EL (cell line): ENCODE measurements around the gene C11orf86.
"Not testable (repeated sequence)": the region's sequence is repeated elsewhere in the genome, so short reads cannot be mapped to it uniquely, and the experiment has no call there.

Experiments
- DNase-seq: peaks from one replicate; pipeline ENCODE4 v3.0.0-alpha.2; 2016

The C11orf86 gene

DNA sequence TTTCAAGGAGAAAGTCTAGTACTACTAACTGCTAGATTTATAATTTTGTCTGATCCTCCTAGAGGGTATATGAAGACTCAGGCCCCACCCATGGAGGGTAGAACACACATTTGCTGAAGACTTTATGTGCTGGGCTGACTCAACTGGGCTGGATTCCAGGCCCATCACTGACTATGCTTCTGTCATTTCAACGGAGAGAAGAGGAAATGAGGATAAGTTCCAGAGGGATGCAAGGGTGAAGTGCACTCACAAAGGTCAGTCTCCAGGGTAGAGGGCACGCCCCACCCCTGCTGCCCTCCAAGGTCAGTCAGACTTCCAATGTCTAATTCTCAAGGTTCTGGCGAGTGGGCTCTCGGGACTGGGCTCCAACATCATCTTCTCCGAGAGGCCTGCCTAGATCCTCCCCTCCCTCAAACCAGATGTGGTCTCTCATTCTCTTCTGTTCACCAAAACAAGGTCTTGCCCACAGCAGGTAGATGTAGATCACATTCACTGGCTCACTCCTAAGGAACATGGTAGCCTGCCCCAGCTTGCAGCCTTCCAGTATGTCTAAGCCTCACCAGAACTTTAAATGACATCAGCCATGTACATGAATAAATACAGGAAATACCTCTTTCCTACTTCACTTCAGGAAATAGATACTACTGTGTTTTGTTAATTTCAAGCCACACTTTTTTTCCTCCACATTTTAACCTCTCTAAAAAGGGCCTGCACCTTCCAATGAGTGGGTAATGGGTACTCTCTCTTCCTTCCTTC is 7.3 kb upstream of the C11orf86 start:
- DNase-seq = peak; percentile 91

DNA sequence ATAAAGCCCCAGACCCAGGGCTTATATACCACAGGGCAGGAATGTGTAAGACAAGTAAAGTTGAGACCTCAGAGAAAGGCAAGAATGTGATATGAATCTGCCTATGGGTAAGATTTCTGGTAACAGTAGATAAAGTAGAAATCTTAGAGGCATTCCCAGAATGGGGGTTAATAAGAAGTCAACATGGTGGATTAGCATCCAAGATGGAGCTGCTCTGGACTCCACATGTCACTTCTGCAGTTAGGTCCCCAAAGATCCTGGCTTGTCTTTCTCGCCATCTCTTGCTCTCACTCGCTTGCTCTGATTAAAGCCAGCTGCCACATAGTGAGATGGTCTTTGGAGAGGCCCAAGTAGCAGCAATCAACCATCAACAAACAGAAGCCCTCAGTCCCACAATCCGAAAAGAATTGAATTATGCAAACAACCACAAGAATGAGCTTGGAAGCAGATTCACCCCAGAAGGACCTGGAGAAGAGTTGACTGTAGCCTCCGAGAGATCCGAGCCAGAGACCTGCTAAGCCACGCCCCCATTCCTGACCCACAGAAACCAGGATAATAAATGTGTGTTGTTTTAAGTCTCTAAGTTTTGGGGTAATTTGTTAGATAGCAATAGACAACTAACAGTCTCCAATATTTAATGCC is 5.4 kb upstream of the C11orf86 start:
- DNase-seq = peak; percentile 82

DNA sequence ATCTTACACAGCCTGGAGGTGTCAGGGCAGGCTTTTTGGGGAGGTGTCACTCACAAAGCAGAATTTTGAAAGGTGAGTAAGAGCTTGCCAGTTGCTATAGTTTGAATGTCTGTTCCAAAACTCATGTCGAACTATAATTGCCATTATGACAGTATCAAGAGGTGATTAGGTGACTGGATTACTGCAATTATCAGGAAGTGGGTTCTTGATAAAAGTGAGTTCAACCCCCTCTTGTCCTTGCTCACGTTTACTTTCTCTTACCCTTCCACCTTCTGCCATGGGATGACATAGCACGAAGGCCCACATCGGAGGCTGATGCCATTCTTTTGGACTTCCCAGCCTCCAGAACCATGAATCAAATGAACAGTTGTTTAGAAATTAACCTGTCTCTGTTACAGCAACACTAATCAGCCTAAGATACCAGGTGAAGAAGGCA is 4.7 kb upstream of the C11orf86 start:
- no peak for DNase-seq

DNA sequence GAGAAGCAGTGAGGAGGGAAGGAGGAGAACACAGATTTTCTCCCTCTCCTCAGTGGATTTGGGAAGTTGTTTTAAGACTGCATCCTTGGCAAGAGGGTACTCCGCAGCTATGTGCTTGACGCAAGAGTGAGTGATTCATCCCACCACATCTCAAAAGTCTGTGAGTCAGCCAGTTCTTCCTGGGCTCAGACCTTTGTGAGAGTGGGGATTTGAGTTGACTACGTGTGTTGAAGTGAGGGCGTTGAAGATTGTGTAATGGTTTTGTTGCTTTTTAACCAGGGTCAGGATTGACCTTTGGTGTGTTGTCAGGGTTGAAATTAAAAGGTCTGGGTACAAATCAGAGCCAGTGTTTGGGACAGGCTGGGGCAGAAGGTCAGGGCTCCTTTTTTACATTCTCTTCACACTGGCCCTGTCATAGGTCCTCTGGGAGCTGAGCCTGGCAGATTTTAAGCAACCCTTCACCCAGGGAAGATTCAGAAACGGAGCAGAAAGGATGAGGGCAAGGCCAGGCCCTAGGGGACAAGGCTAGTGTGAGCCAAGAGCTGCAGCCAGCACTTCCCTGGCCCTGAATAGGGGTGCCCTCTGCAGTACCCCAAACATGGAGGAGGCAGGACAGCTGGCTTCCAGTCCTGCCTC is 4.2 kb upstream of the C11orf86 start:
- peak; percentile 99 for DNase-seq

DNA sequence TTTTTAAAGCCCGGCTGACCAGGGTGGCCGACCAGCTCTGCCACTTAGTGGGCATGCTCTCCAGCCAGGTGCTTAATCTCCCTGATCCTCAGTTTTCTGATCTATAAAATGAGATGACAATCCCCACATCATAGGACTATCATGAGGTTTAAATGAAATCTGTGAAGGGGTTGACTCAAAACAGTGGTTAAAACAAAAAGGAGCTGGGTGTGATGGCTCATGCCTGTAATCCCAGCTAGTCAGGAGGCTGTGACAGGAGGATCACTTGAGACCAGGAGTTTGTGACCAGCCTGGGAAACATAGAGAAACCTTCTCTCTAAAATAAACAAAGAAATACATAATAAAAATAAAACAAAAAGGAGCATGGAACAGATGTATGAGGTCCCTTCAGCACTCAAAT is 3.6 kb upstream of the C11orf86 start:
- DNase-seq = no peak

DNA sequence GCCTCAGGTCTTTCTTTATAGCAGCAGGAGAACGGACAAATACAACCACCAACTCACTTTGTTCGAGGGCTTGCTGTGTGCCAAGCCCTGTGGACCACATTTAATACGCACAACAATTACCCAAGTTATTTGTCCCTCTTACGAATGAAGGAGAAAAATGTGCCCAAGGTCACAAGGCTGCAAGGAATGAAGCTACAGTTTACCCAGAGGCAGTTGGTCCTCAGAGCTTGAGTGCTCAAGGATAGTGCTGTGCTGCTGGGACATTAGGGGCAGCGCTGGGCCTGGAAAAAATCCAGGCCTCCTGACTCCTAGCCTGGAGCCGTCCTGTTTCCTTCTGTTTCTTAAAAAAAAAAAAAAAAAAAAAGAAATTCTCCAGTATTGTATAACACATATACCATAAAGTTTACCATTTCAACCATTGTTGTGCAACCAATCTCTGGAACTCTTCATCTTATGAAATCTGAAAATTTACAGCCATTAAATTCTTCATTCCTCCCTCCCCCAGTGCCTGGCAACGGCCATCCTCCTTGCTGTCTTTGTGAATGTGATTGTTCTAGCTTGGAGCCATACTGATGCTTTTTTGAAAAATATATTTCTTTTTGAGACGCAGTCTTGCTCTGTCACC is 1.0 kb upstream of the C11orf86 start:
- DNase-seq = no peak

DNA sequence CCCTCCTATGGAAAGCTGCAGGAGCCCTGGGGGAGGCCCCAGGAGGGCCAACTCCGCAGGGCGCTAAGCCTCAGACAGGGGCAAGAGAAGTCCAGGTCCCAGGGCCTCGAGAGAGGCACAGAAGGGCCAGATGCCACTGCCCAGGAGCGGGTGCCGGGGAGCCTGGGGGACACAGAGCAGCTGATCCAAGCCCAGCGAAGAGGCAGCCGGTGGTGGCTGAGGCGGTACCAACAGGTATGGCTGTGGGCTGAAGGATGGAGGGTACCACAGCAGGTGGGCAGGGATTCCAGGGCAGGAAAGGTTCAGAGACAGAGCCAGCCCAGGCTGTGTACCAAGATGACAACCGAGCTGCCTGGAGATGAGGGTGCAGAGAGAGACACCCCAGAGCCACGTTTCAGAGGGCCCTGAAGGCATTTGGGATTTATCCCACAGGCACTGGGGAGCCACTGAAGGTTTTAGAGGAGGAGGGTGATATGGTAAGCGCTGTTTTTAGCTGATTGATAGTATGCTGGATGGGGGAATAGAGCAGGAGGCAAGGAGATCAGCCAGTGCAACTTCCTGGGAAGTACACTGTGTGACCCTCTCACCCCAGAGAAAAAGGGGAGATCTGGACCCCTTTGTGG is 412 bp downstream of the C11orf86 start:
- no peak for DNase-seq

DNA sequence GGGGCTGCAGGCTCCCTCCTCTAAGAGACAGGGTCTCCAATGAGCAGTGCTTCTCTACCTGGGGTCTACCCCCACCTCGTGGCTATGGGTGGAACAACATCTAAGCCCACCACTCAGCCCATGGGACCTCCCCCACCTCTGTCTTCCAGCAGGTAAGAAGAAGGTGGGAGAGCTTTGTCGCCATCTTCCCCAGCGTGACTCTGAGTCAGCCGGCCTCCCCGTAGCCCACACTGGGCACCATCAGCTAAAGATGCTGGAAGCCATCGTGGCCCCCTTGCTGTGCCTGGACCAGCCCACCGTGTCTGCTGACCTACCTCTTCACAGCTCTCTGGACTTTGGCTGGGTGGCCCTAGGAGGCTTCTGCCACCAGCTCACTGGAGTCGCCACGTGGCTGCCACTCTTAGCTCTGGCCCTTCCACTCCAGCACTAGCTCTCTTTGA is 944 bp downstream of the C11orf86 start:
- DNase-seq = no peak

DNA sequence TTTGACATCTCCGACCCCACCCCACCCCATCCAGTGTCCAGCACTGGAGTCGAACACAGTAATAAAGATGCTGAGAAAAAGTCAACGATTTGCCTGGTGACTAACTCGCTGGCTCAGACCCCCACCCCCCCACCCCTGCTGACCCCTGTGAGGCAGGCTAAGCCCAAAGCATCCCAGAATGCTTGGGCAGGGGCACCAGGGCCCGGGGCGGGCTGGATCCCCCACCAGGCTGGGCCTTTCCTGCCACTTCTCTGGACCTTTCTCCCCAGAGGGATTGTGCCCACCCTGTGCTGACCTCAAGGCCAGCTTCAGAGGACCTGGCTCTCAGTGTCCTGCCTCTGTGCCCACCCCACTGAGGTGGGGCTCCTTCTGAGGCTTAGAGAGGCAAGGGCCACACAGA is 1.8 kb downstream of the C11orf86 start:
- DNase-seq = no peak

DNA sequence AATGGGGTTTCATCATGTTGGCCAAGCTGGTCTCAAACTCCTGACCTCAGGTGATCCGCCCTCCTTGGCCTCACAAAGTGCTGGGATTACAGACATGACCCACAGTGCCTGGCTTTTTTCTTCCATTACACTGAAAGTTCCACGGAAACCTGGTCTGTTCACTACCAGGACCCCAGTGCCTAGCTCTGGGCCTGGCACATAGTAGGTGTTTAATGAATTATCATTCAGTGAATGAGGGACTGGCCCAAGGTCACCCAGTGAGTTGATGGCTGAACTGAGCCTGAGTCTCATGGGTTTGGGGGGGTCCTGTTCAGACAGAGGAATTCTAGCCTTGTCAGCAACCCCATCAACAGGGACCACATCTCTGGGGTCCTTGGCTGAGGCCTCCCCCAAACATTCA is 3.1 kb downstream of the C11orf86 start:
- no peak for DNase-seq

DNA sequence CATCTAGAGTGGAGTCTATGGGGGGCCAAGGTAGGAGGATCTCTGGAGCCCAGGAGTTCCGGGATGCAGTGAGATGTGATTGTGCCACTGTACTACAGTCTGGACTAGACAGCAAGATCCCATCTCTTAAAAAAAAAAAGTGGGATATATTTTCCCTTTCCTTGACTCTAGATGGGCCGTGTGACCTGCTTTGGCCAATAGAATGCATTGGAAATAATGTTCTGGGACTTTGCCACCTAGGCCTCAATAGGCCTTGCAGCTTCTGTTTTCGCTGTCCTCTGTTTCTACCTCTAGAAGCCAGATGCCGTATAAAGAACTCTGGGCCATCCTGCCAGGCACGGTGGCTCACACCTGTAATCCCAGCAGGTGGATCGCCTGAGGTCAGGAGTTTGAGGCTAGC is 3.6 kb downstream of the C11orf86 start:
- DNase-seq = no peak

DNA sequence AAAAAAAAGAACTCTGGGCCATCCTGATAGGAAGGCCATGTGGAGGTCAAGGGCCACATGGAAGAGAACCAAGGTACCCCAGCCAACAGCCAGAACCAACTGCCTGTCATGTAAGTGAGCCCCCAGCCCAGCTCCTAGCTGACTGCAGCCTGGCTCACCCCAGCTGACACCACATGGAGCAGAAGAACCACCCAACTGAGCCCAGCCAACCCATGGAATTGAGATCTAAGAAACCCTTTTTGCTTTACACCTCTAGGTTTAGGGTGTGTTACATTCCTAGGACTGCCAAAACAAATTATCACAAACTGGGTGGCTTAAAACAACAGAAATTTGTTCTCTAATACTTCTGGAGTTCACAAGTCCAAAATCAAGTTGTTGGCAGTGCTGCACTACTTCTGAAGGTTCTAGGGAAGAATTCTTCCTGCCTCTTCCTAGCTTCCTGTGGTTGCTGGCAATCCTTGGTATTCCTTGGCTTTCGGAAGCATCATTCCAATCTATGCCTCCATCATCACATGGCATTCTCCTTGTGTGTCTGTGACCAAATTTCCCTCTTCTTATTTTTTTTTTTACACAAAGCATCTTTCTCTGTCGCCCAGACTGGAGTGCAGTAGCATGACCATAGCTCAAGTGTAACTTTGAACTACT is 4.4 kb downstream of the C11orf86 start:
- DNase-seq = peak; percentile 58

DNA sequence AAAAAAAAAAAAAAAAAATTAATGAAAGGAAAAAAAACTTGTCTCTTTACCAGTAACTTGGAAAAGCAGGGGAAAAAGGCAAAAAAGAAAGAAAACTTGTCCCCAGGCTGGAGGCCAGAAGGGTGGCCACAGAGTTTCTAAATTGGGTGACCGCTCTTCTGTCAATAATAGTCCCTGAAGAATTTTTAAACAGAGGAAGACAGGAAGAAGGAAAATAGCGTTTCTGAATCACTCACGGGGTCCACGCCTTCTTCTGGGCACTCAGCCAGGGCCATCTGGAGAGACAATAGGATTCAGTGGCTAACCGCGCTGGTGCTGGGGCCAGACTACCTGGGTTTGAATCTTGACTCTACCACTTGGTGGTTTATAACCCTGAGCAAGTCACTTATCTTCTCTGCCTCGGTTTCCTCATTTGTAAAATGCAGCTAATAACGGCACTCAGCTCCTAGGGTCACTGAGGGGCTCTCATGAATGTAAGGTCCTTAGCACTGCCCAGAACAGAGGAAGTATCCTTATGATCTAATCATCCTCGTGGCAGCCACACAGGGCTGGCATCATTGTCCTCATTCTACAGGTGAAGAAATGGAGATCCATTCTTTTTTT is 7.0 kb downstream of the C11orf86 start:
- peak; percentile 95 for DNase-seq

DNA sequence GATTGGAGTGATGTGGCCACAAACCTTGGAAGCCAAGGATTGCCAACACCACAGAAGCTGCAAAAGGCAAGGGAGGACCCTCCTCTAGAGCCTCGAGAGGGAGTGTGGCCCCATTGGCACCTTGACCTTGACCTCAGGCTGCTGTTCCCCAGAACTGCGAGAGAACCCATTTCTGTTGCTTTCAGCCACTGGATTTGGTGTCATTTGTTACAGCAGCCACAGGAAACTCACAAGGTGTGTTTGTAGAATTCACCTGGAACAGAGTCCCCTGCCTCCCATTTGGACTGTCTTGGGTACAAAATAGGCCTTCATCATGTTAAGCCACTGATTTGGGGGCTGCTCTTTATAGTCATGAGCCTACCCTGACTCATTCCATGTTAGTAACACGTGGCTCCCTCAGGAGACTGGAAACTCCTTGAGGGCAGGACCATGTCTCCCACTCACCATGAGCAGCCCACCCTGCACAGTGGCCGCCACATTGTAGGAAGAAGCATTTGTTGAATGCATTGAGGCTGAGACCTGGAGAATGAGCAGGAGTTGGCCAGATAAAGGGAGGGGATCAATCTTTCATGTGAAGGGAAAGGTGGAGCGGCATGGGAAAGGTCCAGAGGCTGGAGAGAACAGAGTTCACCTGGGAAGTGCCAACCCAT is 8.3 kb downstream of the C11orf86 start:
- no peak for DNase-seq

DNA sequence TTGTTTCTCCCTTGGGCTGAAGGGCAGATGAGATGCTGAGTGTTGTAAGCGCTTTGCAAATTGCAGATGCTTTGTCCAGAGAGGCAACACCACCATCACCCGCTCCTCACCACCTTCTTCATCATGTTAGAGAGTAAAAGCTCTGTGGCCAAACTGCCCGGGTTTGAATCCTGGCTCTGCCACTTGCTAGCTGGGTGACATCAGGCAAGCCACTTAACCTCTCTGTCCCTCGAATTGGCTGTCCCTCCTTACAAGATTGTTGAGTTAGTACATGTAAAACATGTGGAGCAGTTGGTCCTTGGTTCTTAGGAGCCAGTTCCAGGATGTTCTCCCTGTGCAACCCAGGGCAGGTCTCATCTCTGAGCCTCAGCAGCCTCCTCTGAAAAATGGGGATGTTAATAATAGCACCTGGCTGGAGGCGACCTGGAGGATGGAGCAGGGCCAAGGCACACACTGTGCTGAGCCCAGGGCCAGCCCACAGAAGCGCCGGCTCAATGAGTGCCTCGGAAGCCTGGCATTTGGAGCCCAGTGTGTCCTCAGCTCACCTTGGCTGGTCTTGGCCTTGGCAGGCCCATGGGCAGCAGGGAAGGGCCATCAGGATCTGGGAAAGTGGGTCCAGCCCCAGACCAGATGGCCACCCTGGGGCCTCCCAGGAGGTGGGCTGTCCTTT is 10.5 kb downstream of the C11orf86 start:
- no peak for DNase-seq

DNA sequence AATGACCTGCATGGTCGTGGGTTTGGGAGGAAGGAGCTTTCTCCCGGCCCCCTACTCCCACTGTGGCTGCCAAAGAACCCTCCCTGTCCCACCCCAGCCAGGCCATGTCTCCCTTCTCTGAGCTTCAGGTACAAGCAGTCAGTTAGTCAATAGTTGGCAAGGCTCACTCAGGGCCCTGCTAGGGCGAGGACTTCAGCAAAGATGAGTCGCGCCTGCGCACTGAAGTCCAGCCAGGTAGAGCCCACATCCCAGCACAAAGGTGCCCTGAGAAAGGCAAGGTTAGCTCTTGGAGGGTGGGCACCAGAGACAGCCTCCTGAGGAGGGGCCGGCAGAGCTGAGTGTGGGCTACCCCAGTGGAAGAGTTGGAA is 11.1 kb downstream of the C11orf86 start:
- no peak for DNase-seq

DNA sequence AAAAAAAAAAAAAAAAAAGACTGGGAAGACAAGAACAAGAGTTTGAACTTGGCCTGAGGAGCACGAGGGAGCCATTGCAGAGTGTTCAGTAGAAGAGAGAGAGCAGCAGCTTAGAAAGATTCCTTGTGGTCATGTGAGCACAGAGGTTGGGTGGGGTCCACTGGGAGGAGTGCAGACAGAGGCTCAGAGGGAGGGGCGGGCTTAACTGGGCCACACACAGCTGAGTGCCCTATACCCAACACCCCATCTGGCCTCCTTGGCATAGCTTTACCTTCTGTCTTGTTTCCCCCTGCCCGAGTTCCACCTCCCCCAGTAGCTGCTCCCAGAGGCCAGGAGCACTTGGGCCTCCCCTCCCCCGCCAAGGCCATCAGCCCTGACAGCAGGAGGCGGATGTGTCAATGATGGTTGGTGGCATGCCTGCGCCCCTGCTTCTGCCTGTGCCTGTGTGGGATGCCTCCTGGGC is 12.1 kb downstream of the C11orf86 start:
- DNase-seq = no peak

DNA sequence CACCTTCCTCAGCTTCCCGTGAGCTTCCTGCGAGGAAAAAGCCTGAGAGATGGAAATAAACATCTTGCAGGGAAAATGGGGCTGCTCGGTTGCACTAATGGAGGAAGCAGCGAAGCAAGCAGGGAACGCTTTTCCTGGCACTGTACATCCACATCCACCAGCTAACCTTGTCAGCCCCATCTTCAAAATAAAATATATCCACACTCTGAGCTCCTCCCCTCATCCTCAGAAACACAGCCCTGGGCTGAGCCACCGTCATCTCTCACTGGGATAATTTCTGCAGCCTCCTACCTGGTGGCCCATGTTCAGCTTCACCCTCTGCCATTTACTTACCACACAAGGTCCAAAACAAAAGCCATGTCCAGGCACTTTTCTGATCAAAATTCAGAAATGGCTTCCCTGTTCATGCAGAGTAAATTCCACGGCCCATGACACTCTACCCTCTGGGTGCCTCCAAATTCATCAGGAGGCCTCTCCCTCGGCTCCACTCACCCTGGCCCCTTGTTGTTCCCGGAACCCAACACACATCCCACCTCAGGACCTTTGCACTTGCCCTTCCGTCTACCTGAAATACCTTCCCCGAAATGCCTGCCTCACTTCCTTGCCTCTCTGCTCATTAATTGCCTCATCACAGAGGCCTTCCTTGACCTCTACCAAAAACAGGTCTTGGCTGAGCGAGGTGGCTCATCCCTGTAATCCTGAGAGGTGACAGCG is 13.0 kb downstream of the C11orf86 start:
- DNase-seq = no peak

DNA sequence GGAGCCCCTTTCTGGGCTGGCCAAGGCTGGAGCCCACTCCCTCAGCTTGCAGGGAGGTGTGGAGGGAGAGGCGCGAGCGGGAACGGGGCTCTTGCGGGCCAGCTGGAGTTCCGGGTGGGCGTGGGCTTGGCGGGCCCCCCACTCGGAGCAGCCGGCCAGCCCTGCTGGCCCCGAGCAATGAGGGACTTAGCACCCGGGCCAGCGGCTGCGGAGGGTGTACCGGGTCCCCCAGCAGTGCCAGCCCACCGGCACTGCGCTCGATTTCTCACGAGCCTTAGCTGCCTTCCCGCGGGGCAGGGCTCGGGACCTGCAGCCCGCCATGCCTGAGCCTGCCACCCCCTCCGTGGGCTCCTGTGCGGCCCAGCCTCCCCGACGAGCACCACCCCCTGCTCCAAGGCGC is 13.6 kb downstream of the C11orf86 start:
- not testable (repeated sequence) for DNase-seq

DNA sequence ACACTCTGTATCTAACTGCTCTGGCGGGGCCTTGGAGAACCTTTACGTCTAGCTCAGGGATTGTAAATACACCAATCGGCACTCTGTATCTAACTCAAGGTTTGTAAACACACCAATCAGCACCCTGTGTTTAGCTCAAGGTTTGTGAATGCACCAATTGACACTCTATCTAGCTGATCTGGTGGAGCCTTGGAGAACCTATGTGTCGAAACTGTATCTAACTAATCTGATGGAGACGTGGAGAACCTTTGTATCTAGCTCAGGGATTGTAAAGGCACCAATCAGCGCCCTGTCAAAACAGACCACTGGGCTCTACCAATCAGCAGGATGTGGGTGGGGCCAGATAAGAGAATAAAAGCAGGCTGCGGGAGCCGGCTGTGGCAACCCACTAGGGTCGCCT is 14.3 kb downstream of the C11orf86 start:
- DNase-seq = not testable (repeated sequence)
